ENCODE data around the gene KRTAP10-3. TPM values are rescaled to one million over a fixed set of nuclear protein-coding genes. Genes with fewer than 3 reads are reported as not detected.
"Not testable (repeated sequence)": the region's sequence is repeated elsewhere in the genome, so short reads cannot be mapped to it uniquely, and the experiment has no call there.

The KRTAP10-3 gene
- polyA plus RNA-seq, 1 donor, result not detected

DNA sequence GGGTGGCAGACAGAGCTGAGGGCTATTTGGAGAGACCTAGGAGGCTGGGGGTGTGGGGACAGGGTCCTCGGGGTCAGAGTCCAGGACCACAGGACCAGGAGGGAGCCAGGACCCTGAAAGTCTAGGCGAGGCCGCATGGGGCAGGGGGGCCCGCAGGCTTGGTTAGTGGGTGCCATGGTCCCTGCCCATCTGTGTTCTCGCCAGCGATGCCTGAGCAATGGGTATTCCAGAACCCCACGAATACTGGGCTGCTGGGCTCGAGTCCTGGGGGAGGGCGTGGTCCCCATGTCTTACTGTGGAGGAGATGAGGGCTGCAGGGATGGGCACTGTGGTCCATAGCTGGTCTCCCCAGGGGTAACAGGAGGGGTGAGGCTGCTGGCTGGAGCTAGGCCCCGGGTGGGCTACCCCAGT is 31.7 kb upstream of the KRTAP10-3 start:
- DNase-seq (ENCODE audit: low read depth), result no peak

DNA sequence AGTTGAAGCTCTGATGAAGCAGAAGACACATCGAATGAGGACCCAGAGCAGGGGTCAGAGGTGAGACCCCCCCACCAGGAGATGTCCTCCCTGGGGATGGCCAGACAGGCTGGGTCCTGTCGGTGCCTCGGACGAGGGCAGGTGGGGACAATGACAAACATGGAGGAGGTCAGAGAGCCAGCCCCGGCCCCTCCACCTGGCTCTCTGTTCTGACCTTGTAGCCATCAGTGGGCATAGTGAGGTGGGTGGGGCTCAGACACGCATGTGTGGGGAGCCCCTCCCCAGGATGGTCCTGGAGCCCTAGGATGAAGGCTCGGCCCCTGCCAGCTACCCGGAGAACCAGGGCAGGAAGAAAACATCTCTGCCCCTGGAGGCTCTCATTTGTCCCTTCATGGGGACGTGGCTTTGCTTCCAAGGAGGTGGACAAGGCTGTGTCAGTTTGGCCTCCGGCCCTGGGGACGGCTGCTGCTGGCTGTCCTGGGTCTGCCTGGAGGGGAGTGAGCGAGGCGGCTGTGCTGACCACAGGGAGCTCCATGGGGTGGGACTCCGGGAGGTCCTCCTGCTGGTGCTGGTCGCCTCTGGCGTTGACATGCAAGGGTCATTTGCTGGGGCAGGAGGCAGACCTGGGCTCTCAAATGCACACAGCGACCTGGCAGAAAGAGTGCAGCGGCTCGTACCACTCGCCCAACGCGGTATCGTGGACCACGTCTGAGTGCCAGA is 31.2 kb upstream of the KRTAP10-3 start:
- no peak for DNase-seq (ENCODE audit: low read depth)

DNA sequence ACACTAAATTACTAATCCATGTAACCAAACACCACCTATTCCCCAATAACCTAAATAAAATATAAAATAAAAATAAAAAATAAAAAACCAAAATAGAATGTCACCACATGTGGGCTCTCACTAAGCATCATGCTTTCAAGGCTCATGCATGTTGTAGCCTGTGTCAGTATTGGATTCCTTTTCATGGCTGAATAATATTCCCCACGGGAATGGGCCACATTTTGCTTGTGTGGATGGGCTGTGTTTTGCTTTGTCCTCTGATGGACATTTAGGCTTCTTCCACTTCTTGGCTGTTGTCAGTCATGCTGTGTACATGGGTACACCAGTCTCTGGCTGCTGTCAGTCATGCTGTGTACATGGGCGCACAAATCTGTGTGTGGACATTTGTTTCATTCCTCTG is 30.5 kb upstream of the KRTAP10-3 start:
- no peak for DNase-seq (ENCODE audit: low read depth)

DNA sequence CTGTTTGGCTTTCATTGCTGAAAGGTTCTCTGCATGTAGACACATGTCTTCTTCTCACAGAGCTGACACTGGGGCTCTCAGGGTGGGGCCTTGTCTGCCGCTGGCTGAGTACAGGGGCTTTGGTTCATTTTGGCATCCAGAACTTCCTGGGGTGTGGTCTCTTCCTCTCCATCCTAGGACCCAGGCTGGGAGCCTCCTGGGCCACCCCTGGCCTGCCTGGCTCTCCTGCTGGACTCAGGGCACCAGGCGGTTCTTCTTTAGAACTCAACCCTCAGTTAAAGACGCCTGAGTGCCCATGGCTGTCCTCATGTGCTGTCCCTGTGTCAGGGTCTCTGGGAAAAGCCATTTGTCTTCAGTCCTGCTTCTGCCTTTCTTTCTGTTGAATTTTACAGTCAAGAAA is 27.3 kb upstream of the KRTAP10-3 start:
- DNase-seq (ENCODE audit: low read depth), result no peak

DNA sequence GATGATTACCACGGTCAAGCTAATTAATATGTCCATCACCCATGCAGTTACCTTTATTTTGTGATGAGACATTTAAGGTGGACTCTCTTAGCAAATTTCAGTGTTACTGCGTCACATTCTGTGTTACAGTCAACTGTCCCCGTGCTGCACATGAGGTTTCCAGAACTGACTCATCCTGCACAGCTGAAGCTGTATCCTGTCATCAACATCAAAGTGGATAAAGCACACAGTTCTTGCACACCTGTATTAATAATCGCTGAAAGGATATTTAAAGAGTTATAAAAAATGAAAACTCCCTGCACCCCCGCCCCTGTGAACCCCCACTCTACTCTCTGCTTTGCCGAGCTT is 25.2 kb upstream of the KRTAP10-3 start:
- DNase-seq (ENCODE audit: low read depth), result no peak

DNA sequence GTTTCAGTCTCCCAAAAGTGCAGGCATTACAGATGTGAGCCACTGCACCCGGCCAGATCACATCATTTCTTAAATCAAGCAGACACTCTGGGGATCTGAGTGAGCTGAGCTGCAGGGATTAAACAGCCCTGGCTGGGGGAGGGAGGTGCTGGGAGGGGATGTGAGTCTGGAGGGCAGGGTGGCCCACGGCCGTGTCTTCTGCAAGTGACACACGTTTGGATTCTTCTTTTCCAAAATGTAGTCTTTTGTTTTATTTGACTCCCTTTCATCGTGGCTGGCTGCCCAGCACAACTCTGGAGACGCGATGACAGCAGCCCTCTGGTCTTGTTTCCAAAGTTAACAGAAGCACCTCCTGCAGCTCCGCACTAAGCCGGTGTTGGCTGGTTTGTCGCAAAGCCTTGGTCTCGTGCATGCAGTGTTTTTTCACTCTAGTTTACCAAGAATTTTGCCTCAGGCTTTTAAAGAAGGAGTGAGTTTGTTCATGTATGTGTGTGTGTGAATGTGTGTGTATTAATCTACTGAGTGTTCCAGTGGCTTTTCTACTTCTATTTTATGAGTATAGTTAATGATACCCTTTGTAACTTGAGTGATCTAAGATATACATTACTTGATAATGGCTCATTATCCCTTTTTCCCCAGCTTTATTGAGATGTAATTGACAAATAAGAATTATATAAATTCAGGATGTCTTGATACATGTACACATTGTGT is 24.6 kb upstream of the KRTAP10-3 start:
- DNase-seq (ENCODE audit: low read depth), result no peak

DNA sequence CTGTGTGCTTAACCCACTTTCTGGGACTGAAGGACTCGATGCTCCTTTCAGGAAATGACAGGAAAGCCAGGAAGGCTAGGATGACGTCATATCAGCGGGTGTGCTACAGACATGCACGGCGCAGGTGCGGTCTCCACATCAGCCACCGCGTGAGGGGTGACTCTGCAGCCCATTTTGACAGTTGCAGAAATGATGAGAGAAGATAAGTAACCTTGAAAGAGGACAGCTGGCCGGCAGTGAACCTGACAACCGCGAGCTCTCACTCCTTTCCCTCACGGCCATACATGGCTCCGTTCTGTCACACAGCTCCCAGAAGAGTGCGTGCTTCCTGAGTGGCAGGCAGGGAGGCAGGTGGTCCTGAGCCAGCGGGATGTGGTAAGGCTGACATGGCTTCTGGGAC is 23.5 kb upstream of the KRTAP10-3 start:
- no peak for DNase-seq (ENCODE audit: low read depth)

DNA sequence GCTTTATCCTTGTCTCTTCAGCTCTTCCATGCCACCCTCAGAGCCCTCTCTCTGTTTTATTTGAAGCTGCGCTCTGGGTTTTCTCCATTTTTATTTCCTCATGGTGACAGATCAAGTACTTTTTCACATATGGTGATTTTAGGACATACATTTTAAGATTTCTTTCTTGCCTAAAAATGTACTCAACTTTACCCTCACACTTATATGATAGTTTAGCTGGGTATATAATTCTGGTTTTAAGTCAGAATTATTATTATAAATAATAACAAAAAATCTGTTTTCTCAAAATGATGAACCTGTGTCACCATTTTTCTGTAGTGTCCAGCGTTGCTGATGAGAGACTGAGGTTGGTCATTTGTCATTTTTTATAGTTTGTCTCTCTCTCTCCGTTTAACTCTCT is 22.6 kb upstream of the KRTAP10-3 start:
- no peak for DNase-seq (ENCODE audit: low read depth)

DNA sequence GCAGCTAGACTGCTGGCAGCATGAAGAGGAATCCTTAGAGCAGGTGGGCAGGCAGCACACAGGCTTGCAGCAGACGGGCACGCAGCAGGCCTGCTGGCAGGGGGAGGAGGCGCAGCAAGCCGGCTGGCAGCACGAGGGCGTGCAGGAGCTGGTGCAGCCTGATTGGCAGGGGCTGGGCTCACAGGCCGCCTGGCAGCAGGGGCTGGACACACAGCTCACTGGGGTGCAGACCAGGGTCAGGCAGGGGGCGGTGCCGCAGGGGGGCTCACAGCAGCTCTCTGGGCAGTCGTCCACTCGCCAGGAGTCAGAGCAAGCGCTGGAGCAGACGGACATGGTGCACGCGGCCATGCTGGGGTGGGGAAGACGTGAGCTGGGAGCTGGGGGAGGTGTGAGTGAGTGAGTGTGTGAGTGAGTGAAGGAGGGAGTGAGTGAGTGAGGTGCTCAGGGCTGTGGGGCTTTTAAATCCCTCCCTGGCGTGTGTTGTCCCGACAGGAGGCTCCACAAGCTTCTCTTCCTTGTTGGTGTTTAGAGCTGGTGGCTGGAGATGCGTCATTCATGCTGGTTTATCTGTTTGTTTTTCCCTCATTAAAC is 21.7 kb upstream of the KRTAP10-3 start, which contains the start of gene KRTAP10-5:
TSS of gene KRTAP10-5 (minus strand) at position 374 of the 591 bp plus-strand sequence. CDS start at position 348, 26 bp downstream.
- not testable (repeated sequence) for DNase-seq (ENCODE audit: low read depth)

DNA sequence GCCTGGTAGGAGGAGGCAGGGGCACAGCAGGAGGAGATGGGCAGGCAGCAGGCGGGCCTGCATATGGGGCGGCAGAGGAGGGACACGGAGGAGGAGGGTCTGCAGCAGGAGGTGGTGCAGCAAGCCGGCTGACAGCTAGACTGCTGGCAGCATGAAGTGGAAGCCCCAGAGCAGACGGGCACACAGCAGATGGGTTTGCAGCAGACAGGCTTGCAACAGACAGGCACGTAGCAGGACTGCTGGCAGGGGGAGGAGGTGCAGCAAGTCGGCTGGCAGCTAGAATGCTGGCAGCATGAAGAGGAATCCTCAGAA is 21.2 kb upstream of the KRTAP10-3 start:
- DNase-seq (ENCODE audit: low read depth), result no peak

DNA sequence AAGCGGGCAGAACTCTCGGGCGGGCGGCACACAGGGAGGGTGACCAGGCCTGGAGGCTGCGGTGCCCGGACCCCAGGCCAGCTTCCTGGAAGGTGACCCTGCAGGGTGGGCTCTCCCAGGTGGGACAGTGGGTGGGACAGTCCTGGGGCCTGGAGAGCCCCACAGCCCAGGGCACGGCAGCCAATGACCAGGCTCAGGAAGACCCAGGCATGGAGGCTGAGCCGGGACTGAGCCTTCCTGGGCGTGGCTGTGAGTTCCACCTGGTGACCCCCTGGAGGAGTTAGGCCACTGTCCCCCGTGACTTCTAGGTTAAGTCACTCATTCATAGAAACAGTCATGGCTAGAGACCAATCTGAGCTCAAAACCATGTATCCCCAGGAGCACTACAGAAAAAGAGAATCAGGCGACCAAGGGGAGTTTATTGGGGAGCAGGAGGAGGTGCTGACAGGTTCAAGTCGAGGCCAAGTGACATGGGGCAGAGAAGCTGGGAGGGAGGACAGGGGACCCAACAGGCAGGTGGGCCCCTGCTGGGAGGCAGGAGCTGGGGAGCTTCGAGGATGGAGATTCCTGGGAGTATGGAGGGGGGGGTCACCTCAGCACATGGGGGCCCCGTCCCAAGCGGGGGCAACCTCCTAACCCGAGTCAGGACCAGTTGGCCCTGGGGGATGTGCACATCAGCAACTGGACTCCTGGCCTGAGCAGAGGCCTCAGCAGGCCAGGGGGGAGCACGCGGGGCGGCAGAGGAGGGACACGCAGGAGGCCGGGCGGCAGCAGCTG is 20.6 kb upstream of the KRTAP10-3 start:
- DNase-seq (ENCODE audit: low read depth), result no peak

DNA sequence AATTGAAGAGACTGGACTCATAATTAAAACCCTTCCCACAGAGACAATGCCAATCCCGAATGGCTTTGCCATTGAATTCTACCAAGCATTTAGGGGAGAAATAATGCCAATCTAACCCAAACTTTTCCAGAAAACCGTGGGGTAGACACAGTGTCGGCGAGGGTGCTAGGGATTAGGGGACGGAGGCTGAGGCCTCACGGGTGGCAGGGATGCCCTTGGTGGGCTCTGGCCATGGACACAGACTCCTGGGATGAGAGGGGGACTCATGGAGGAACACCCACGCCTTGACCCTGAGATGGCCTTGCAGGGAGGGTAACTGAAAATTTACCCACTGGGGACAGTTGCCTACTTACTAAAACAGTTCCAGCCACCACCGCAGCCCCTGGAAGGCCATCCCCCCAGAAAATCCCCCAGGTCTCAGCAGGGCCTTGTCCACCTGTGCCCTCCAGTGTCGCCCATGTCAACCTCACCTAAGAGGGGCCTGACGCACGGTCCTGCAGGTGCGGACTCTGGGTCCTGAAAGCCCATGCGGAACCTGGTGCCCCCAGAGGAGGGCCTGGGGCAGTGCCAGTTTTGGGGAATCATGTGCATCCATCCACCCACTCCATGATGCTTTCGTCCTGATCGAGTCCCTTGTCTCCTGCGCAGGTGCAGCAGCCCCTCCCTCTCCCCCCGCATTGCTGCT is 19.9 kb upstream of the KRTAP10-3 start:
- no peak for DNase-seq (ENCODE audit: low read depth)

DNA sequence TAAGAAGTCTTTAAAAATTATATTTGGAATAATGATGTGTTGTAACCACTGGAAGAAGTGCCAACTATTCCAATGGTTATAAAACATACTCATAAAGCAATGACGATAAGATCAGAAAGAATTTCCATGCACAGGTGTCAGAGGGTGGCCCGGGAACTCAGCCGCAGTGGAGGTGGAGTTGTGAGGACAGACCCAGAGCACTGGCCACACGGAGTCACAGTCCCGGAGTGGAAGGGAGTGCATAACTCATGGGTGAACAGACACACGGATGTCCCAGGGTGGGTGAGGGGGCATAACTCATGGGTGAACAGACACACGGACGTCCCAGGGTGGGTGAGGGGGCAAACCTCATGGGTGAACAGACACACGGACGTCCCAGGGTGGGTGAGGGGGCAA is 17.4 kb upstream of the KRTAP10-3 start:
- no peak for DNase-seq (ENCODE audit: low read depth)

DNA sequence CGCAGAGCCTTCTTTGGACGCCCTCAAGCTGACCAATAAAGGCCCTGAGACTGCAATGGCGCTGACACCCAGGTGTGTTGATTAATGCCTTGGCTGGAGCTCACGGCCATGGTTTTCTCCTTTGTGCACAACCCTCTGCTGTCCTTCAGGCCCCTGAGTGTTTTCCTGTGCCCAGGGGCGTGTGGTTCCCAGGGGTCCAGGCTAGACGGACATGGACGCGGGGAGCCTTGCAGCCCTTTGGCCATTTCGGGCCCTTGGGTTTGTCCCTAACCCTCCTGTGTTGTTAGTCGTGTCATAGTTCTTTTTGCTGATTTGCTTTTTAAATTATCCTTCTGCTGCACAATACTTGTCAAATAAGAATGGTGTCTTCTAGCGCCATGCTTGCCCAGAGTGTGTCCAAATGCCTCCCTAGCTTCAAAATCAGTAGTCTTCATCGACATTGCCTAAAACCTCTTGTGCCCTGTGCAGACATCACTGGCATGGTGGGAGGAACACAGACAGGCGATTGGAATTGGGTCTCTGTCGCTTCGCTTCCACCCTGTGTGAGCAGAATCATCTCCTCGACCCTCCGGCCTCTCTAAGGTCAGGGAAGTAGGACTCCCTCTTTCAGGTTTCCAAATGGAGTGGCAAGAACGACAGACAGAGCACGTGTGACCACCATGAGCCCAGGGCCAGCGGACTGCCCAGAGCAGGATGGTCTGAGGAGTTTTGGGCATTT is 16.9 kb upstream of the KRTAP10-3 start:
- no peak for DNase-seq (ENCODE audit: low read depth)

DNA sequence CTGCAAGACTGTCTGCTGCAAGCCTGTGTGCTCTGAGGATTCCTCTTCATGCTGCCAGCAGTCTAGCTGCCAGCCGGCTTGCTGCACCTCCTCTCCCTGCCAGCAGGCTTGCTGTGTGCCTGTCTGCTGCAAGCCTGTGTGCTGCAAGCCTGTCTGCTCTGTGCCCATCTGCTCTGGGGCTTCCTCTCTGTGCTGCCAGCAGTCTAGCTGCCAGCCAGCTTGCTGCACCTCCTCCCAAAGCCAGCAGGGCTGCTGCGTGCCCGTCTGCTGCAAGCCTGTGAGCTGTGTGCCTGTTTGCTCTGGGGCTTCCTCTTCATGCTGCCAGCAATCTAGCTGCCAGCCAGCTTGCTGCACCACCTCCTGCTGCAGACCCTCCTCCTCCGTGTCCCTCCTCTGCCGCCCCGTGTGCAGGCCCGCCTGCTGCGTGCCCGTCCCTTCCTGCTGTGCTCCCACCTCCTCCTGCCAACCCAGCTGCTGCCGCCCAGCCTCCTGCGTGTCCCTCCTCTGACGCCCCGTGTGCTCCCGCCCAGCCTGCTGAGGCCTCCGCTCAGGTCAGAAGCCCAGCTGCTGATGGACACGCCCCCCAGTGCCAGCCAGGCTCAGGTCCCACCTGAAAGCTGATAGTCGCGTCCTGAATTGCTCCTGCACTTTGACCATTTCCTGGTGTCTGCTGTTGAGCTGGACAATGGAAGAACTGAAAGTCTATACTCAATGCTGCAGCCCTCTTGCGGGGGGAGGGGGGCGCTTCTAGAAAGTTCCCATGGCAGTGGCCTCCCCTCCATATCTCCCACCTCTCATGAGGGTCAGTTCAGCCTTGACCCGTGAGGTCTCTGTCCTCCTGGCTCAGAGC is 16.1 kb upstream of the KRTAP10-3 start:
- DNase-seq (ENCODE audit: low read depth), result no peak

DNA sequence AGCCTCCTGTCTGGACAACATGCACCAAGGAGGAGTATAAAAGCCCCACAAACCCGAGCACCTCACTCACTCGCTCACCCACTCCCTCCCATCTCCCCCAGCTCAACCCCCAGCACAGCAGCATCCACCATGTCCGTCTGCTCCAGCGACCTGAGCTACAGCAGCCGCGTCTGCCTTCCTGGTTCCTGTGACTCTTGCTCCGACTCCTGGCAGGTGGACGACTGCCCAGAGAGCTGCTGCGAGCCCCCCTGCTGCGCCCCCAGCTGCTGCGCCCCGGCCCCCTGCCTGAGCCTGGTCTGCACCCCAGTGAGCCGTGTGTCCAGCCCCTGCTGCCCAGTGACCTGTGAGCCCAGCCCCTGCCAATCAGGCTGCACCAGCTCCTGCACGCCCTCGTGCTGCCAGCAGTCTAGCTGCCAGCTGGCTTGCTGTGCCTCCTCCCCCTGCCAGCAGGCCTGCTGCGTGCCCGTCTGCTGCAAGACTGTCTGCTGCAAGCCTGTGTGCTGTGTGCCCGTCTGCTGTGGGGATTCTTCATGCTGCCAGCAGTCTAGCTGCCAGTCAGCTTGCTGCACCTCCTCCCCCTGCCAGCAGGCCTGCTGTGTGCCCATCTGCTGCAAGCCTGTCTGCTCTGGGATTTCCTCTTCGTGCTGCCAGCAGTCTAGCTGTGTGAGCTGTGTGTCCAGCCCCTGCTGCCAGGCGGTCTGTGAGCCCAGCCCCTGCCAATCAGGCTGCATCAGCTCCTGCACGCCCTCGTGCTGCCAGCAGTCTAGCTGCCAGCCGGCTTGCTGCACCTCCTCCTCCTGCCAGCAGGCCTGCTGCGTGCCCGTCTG is 15.2 kb upstream of the KRTAP10-3 start, which contains the start of gene KRTAP10-4:
TSS of gene KRTAP10-4 (plus strand) at position 100 of the 827 bp plus-strand sequence. CDS start at position 130, 30 bp downstream.
- DNase-seq (ENCODE audit: low read depth), result not testable (repeated sequence)

DNA sequence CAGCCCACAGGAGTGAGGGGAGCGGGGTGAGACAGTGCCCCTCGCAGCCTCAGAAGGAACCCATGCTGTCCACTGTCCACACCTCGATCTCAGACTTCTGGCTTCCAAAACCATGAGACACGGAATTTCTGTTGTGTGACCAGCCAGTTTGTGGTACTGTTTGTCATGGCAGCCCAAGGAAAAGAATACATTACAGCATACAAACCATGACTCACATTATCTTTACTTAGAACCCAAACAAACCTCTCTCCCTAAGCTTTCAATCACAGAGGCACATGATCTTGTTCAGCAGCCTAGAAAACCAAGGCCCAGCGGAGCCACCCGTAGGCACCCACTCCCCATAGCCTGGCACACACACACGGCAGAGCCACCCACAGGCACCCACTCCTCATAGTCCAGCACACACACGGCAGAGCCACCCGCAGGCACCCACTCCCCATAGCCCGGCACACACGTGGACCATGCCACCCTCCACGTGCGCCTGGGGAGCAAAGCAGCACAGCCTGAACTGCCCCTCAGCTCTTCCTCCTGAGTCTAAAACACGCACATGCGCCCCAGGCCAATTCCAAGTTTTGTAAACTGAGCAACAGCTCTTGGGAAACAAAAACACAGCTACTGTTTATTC is 14.5 kb upstream of the KRTAP10-3 start:
- no peak for DNase-seq (ENCODE audit: low read depth)
